NCI-H345 treated with DMSO at 0.1 percent for 48 hours (cell line): ENCODE results near the gene FYN.

Experiments used
- DNase-seq: peaks from one replicate; lab custom pipeline; 2025; ENCODE audit not compliant: unreplicated experiment; lab: John Stamatoyannopoulos, UW

Gene FYN

GRCh38 chr6:111772381-111772780, 100.9 kb downstream of the FYN start:
- DNase-seq: no peak

- DNase-seq: no peak
Measured at GRCh38 chr6:111771629-111772028, 101.6 kb downstream of the FYN start.

- no peak for DNase-seq
Measured at GRCh38 chr6:111771094-111771432, 102.2 kb downstream of the FYN start.

- no peak for DNase-seq
Measured at GRCh38 chr6:111770263-111771093, 102.8 kb downstream of the FYN start.

GRCh38 chr6:111769365-111770152, 103.7 kb downstream of the FYN start:
- no peak for DNase-seq

- DNase-seq: no peak
Measured at GRCh38 chr6:111768431-111768770, 104.9 kb downstream of the FYN start.

- no peak for DNase-seq
Measured at GRCh38 chr6:111767752-111768430, 105.4 kb downstream of the FYN start.

- no peak for DNase-seq
Measured at GRCh38 chr6:111766201-111766857, 106.9 kb downstream of the FYN start.

GRCh38 chr6:111765763-111766162, 107.5 kb downstream of the FYN start:
- no peak for DNase-seq

- no peak for DNase-seq
Measured at GRCh38 chr6:111764238-111765175, 108.7 kb downstream of the FYN start.

- no peak for DNase-seq
Measured at GRCh38 chr6:111763381-111763780, 109.9 kb downstream of the FYN start.

- DNase-seq: no peak
Measured at GRCh38 chr6:111761783-111762312, 111.4 kb downstream of the FYN start.

GRCh38 chr6:111761212-111761611, 112.0 kb downstream of the FYN start:
- no peak for DNase-seq

- no peak for DNase-seq
Measured at GRCh38 chr6:111759836-111760785, 113.1 kb downstream of the FYN start.

- no peak for DNase-seq
Measured at GRCh38 chr6:111759331-111759835, 113.9 kb downstream of the FYN start.

- DNase-seq: no peak
Measured at GRCh38 chr6:111758608-111759329, 114.5 kb downstream of the FYN start.

- no peak for DNase-seq
Measured at GRCh38 chr6:111757342-111757741, 115.9 kb downstream of the FYN start.

GRCh38 chr6:111754423-111754822, 118.8 kb downstream of the FYN start:
- DNase-seq: no peak
